GM18870 (cell line): ENCODE data around the gene DDX10.

ENCODE experiments used
- ATAC-seq: cut with Tn5 transposase; IDR thresholded peaks from one replicate; pipeline ENCODE4 v1.9.1; 2021; ENCODE audit warnings: moderate library complexity; ENCODE audit not compliant: unreplicated experiment

The DDX10 gene

DNA sequence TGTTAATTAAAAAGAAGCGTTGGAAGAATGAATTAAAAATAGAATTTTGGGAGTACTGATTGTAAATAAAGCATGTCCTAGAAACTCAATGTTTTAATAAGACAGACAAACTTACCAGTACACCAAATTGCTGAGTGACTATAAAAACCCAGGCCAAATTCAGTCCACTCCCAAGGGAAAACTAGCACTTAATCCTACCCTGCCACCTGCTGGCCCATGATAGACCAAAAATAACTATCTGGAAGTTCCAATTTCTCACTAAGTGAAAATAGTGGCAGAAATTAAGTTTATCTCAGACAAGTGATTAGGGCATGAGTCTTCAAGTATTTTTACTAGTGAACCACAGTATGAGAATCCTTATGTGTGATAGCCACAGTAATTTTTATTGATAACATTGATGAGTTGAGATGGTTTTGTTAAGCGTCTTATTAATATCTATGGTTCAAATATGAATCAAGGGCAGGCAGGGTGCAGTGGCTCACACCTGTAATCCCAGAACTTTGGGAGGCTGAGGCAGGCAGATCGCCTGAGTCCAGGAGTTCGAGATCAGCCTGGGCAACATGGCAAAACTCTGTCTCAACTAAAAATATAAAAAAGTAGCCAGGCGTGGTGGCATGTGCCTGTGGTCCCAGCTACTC, 9.8 kb upstream of the DDX10 start:
- ATAC-seq: no peak

- no peak for ATAC-seq
These were observed 2.2 kb upstream of the DDX10 start for GRCh38 chr11:108662700-108663099.

DNA sequence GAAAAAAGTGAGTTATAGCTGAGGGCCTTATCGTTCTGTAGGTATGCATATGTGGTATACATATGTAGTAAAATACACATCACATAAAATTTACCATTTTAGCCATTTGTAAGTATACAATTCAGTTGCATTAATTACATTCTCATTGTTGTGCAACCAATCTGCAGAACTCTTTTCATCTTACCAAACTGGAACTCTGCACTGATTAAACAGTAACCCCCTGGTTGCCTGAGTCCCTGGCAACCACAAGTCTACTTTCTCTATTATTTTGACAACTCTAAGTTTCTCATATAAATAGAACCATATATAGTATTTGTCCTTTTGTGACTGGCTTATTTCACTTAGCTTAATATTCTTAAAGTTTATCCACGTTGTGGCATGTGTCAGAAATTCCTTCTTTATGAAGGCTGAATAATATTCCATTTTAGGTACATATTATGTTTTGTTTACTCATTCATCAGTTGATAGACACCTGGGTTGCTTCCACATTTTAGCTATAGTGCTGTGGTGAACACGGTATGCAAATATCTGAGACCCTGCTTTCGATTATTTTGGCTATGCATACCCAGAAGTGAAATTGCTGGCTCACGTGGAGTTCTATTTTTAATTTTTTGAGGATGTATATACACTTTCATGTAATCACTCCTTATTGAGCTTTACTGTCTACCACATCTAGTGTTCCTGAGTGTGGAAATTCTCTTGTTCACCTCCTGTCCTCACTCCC, 1.6 kb upstream of the DDX10 start:
- peak; percentile 51 for ATAC-seq

DNA sequence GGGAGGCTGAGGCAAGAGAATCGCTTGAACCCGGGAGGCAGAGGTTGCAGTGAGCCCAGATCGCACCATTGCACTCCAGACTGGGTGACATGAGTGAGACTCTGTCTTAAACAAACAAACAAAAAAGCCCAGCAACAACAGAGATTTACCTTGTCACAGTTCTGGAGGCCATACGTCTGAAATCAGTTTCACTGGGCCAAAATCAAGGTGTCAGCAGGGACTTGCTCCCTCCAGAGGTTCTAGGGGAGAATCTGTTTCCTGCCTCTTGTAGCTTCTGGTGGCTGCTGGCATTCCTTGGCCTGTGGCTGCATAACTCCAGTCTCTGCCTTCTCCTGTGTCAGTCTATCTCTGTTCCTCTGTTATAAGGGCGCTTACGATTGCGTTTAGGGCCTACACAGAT, 1.5 kb downstream of the DDX10 start:
- ATAC-seq: no peak

- no peak for ATAC-seq
These were observed 4.4 kb downstream of the DDX10 start for GRCh38 chr11:108669286-108669685.

DNA sequence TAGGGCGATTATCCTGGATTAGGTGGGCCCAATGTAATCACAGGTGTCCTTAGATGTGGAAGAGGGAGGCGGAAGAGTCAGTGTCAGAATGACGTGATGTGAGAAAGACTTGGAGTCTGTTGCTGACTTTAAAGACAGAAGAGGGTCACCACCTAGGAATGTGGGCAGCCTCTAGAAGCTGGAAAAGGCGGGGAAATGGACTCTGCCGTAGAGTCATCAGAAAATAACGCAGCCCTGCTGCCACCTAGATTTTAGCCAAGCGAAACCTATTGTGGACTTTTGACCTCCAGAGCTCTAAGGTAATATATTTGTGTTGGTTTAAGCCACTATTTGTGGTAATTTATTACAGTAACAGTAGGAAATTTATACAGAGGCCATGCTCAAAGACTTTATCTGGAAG, 4.8 kb downstream of the DDX10 start:
- ATAC-seq: no peak

DNA sequence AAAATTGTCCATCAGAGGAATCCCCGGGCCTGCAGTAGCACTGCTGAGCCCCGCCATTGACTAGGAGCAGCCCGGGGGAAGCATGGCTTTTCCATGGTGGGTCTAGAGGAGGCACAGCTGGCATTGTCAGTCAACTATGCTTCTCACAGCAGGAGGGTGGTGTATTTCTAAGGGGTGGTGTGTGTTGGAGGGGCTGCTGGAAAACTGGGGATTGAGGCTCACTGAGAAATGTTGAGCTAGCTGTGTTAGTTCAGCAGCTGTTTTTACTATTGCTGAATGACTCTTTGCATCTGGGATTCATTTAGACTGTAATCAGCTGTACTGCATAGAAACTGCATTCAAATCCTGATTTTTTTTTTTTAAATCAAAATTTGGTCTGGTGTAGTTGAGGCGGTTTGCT, 5.6 kb downstream of the DDX10 start:
- no peak for ATAC-seq

- ATAC-seq: no peak
These were observed 7.2 kb downstream of the DDX10 start for GRCh38 chr11:108672113-108672512.

- no peak for ATAC-seq
These were observed 7.9 kb downstream of the DDX10 start for GRCh38 chr11:108672786-108673185.

- ATAC-seq: no peak
These were observed 14.2 kb downstream of the DDX10 start for GRCh38 chr11:108679045-108679444.

DNA sequence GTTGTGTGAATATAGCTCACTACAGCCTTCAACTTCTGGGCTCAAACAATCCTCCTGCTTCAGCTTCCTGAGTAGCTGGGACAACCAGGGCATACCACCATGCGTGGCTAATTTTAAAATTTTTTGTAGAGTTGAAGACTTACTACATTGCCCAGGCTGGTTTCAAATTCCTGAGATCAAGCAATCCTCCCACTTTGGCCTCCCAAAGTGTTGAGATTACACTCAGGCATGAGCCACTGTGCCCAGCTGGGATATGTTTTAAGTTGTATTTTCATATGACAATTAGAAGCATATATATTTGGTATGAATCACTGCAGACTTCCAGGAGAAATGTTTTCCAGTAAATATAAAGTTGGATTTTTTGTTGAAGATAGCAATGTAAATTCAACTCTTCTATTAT, 15.4 kb downstream of the DDX10 start:
- no peak for ATAC-seq

GRCh38 chr11:108685419-108686130, 20.7 kb downstream of the DDX10 start:
- ATAC-seq: no peak

- ATAC-seq: no peak
These were observed 29.0 kb downstream of the DDX10 start for GRCh38 chr11:108693852-108694251.

DNA sequence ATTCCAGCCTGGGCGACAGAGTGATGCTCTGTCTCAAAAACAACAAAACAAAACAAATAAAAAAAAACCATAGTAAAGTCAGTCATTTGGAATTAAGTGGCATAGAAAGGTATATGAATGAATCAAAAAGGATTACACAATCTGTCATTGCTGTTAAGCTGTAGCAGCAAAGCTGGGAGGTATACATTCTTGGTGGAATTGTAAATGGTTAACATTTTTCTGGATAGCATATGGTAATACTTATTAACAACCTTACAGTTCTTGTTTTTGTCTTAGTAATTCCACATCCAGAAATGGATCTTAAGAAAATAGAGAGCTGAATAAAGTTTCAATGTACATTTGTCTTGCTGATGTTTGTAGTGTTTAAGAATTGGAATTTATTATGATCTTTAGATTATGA, 30.0 kb downstream of the DDX10 start:
- no peak for ATAC-seq

DNA sequence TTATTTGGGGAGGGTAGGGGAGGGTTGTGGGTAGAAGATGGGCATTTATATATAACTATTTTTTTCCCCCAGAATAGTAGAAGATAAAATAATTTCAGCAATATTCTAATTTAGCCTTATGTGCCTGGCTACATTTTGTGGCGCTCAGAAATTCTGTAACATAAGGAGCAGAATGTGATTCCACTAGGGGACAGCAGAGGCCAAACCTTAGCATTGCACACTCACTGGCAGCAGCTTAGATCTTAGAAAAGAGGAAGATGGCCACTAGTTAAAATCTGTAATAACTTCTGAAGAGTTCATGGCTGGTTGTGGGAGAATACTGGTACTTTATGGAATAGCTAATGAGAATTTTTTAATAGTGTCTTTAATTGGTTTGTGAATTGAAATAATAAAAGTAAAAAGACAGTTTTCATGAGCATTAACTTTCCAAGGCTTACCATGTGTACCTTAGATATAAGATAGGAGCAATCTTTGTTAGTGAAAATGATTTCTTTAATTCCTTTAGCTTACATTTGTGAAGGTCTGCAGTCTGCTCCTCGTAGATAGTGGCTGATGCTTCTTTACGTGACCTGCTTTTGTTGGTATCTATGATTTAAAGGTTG, 33.1 kb downstream of the DDX10 start:
- peak; percentile 70 for ATAC-seq

- peak; percentile 89 for ATAC-seq
These were observed 34.2 kb downstream of the DDX10 start for GRCh38 chr11:108698844-108699642.

DNA sequence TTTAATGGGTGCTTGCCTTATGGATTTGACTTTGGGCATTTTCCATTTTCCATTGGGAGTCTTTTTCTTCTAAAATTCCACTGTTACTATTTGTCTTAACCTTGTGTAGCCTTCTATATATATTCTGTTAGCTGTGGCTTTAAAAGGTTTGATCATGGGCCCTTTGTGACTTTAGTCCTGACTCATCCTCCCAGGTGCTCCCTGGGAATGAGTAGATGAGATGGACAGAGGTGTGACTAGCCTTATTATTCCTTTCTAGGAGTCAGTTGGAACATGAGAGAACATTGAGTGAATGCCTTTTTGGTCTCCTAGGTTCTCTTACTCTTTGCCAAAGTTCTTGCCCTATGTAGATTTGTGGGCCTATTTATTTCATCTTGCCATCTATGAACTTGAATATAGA, 39.0 kb downstream of the DDX10 start:
- no peak for ATAC-seq

DNA sequence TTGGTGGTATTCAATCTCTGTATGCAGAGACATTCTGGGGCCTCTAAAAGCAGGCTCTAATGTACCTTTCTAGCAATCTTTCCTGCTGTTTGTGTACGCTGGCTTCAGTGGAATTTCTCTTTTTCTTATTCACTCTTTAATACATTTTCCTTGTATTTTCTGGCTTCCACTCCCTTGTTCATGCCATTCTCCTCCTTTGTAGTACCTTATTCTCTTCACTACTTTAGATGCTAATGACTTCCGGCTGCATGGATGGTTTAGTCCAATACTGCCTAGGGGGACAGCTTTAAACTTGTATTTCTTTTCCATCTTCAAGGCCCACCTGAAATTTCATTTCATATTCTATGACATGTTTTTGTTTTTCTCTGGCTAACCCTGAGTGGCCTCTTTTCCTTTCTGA, 40.2 kb downstream of the DDX10 start:
- no peak for ATAC-seq

GRCh38 chr11:108708173-108708572, 43.3 kb downstream of the DDX10 start:
- no peak for ATAC-seq

DNA sequence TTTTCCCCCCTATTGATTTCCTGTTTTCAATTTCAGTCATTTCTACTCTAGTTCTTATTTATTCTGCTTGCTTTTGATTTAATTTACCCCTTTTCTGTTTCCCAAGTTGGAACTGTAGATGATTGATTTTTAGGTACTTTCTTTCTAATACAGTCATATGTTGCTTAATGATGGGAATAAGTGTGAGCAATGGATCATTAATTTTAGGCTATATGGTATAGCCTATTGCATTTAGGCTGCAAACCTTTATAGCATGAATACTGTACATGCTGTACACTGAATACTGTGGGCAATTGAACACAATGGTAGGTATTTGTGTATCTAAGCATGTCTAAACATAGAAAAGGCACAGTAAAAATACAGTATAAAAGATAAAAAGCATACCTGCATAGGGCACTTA, 44.9 kb downstream of the DDX10 start:
- peak; percentile 41 for ATAC-seq
